Sciatic nerve (tissue), 2 donors: ENCODE results near the gene GGT6. TPM values are rescaled to one million over a fixed set of nuclear protein-coding genes. Genes with fewer than 3 reads are reported as not detected.
"Not testable (repeated sequence)": the region's sequence is repeated elsewhere in the genome, so short reads cannot be mapped to it uniquely, and the experiment has no call there.

Source experiments
- ATAC-seq: fragments of 200-7000 bp; cut with Tn5 transposase; one replicate; pipeline ENCODE4 v1.9.1; 2020; ENCODE audit warnings: mild to moderate bottlenecking, moderate library complexity
- DNase-seq: peaks from one replicate; pipeline ENCODE4 v3.0.0-alpha.2; 2020; ENCODE audit warnings: low spot score
- intact Hi-C: fragments of 100-400 bp; cut with DNase I; formaldehyde crosslinking; loops from one replicate; pipeline ENCODE4 v1.14.2; 2022
- total RNA-seq: library from RNA; stranded (reverse); fragmentation: NEBNext Ultra II Directional; extraction: Animal tissue kit (Norgen Biotek cat#: 25700); gene quantifications from one replicate; pipeline ENCODE4 v1.2.1, GENCODE V29; 2021
- donor health status: DM: no; HTN: no; CAD: no.
- donor health status: DM: no; HTN: no; CAD: no.

GGT6 gene
- total RNA-seq, 1 donor from 2014 or later = not detected

DNA sequence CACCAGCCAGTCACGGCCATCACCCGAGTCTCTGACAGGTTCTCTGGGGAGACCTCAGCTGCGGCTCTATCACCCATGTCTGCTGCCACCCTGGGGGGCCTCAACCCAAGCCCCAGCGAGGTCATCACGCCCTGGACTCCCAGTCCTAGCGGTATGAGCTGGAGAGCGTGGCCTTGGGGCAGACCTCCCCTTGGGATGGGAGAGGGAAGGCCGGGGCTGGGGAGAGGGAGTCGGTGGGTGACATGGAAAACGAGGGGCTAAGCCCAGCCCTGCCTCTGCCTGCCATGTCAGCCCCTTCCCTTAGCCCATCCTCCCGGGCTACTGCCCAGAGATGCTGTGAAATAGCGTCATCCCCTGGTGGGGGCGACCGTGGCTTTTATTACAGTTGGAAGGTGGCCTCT lies 32.6 kb upstream of the GGT6 start:
- ATAC-seq (no peak), DNase-seq (no peak)
- intact Hi-C loops = no loop called here

DNA sequence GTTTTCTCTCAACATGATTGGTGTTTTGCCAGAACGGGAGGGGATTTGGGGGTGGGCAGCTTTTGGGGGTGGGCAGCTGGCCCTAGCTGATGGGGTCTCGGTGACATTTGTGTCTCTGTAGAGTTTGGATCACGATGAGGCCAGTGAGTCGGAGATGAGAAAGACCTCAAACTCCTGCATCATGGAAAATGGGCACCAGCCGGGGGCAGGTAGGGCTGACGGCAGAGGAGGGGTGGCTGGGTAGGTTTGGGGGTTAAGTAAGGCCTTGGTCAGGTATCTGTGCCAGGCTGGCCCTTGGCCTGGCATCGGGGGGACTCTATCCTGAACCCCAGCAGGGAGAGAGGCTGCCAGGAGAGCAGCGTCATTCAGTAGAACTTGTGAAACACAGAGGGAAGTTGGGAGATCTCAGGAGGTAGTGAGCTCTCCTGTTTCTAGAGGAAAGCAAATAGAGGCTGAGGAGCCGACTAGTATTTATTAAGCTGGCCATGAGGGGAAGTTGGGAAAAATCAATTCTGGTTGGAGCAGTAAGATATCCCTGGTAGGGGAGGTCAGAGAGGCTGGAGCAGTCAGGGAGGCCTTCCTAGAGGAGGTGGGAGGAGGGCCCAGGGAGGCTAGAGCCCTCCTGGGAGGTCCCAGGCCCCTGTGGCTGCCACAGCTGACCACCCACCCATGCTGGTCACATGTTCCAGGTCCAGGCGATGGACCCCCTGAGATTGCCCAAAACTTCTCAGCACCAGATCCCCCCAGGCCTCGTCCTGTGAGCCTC lies 32.0 kb upstream of the GGT6 start:
- DNase-seq = no peak

DNA sequence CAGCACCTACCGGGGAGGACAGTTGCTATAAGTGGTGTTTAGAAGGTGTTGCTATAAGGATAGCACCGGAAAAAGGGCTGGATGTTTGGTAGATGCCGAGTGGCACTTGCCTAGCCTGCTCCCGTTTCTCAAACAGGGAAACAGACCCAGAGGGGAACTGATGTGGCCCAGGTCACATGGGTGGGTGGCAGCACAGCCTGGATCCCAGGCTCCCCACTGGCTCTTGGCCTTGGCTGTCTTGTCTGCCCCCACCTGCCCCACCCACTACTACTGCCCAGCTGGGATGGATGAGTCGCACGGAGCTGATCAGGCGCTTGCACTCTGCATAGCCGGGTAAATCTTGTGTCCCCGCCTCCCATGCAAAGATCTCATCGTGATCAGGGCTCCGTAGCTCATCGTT lies 31.2 kb upstream of the GGT6 start:
- intact Hi-C loops = no loop called here

More for the DNA sequence above, 32.0 kb upstream of the GGT6 start:
- ATAC-seq = no peak
- intact Hi-C loops = no loop called here

DNA sequence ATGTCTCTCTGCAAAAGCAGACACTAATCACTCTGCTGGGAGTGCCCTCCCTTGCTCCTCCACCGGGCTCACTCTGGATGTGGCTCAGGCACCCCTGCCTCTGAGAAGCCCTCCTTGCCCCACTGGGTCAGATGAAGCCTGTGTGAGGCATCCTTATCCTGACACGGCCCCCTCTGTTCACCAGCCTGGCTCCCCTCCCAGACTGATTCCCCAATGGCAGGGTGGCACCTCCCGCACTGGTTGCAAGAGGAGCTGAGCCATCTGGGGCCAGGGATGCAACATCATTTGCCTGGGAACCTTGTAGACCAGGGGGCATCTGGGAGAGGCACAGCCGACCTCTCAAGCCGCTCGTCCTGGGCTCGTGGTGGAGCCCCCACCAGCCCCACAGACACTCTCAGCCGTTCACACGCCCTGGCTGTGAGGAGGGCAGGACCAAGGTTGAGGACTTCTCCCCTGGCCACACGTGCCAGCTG lies 30.6 kb upstream of the GGT6 start:
- ATAC-seq (no peak), DNase-seq (no peak)
- intact Hi-C loops = no loop called here

More for the DNA sequence above, 31.2 kb upstream of the GGT6 start:
- DNase-seq = no peak
- ATAC-seq = no peak

DNA sequence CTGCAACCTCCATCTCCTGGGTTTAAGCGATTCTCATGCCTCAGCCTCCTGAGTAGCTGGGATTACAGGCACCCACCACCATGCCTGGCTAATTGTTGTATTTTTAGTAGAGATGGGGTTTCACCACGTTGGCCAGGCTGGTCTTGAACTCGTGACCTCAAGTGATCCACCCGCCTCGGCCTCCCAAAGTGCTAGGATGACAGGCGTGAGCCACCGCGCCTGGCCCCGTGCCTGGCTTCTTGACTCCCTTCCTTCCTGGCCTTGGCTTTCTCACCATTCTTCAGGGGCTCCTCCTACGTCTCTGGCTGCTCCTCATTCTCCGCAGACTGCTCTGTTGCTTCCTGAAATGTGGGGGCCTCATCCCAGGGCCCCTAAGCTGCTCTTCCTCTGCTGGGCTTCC lies 29.7 kb upstream of the GGT6 start:
- intact Hi-C loops, DNase-seq, ATAC-seq: not testable (repeated sequence)

DNA sequence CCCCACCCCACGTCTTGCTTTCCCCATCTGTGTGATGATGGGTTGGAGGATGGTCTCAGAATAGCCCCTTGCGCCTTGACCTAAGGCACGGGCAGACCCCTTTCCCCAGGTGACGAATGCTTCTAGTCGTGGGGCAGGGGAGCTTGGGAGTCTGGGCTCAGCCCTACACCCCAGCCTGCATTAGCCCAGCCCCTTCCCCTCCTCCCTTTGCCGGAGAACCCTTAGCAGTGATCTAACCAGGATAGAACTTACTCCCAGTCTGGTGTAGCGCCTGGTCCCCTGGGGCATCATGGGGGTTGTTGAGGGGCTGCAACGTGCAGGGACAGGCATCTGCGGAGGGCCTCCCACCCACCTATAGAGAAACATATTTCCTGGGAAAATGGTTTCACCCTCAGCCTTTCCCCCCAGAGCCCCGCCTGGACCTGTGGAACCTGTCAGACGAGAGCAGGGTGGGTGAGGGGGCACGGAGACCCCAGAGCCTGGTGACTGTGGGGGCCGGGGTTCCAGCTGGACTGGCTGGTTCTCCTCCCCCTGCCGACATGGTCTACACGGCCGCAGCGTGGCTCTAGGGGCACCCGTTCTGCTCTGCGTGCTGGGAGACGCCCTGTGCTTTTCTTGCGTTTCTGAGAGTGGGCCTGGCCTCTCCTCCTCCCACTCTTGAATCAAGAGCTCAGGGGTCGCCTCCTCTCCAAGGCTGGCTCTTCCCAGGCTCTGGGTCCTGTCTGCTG lies 28.7 kb upstream of the GGT6 start:
- ATAC-seq (no peak), DNase-seq (no peak)
- intact Hi-C loops = no loop called here

DNA sequence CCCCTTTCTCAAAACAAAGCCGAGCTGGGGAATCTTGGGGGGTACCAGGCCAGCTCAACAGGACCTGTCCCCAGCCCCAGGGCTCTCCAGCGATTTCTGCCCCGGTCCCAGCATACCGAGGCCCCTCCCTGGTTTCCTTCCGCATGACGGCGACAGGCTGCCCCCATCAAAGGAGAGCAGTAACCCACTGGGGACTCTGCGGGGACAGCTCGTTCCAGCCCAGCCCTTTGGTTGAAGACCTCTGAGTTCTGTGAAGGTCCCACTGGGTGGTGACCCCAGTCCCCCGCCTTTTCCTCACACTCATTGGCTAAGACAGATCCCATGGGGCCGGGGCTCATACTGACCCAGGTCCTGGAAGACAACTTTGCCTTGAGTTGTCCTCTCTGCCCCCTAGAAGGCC lies 28.0 kb upstream of the GGT6 start:
- ATAC-seq = no peak
- intact Hi-C loops = no loop called here
- no peak for DNase-seq

DNA sequence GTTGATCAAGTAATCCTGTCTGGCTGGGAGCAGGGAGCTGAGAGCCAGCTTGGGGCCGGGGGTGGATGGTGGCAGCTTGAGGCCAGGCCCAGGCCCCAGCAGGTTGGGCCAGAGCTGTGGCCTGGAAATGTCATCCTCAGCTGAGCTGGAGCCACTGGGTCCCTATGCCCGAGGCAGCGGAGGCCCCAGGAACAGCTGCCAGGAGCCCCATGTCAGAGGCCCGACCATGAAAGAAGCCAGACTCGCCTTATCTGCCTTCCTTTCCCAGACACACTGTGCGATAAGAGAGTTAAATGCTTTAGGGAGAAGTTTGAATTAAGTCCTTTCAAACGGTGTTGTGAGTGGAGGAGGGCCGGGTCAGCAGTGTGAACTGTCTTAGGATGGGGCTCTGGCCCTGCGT lies 27.4 kb upstream of the GGT6 start:
- ATAC-seq = no peak
- intact Hi-C loops = no loop called here
- DNase-seq = no peak

DNA sequence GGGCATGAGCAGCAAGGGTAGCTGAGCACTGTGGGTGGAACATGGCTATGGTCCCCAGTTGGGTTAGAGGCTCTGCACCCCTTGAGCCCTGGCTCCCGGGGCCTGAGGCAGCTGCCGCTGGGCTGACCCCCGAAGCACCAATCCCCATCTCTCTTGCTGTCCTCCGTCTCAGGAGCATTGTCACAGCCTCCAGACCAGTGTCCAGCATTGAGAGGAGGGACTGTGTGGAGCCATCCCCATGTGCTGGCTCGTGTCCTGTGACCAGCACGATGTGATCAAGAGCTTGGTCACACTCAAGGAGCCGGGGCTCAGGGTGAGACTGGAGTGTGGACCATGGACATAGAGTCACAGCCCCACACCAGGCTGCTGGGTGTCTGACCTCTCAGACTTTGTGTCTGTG lies 26.8 kb upstream of the GGT6 start:
- intact Hi-C loops = no loop called here
- DNase-seq (no peak), ATAC-seq (no peak)

DNA sequence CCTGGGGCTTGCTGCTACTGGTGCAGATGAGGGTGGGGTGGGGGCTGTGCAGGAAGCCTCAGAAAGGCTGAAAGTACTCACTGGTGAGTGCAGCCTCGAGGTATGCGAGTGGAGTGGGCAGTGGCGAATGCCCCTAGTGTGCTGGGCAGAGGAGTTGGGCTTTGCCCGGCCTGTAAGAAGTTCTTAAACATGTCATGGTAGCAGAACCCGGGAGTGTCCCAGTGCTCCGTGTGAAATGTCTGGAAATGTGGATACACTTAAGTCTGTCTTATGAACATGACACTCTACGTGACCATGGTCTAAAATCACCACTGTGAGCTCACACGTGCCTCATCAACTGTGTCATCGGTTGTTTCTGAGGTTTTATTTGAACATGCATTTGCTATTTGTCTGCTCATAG lies 25.7 kb upstream of the GGT6 start:
- no peak for ATAC-seq
- intact Hi-C loops = no loop called here
- DNase-seq = no peak

DNA sequence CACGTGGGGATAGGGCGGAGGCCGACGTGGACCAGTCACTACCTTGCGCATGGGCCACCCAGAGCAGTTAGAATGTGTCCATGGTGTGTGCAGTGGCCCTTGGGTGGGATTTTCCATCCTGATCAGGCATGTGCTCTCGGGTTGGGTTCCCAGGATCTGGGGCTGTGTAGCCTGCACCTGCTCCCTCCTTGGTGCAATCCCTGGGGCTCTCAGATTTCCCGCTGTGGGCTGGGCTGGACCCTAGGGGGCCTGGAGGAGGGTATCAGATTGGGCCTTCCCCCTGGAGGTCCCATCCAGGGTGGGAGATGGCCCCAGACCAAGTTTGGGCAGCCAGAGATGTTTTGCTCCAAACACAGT lies 25.2 kb upstream of the GGT6 start:
- intact Hi-C loops = no loop called here
- DNase-seq = no peak

DNA sequence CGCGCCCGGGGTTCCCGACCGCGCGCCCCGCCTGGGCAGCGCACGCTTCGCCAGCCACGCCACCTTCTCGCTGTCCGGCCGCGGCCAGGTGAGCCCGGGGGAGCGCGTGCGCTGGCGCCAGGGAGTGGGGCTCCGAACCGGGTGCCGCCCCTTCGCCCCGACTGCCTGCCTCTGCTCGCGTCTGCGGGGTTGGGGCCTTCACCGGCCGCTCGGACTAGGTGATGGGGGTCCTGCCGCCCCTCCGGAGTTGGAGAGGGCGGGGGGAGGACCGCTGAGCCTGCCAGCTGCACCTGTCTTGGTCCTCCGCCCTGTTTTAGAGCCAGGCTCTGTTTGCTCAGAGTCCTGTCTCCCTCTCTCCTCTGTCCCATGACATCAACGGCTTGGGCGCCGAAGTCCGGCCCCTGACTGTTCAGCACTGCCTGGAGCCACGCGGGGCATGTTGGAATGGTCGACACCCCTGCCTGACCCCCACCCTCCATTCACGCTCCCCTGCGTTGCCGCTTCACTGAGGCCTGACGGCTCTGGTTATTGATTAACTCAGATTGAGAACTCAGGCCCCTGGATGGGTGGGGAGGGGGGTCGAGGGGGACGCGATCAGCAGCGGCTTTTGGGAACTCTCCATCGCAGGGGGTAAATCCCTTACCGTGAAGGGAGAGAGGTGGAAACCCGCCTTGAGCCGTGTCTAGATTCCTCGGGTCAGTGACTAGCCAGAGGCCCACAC lies 24.7 kb upstream of the GGT6 start:
- no peak for ATAC-seq
- no peak for DNase-seq
- intact Hi-C loops = no loop called here

More for the DNA sequence above, 25.2 kb upstream of the GGT6 start:
- no peak for ATAC-seq

DNA sequence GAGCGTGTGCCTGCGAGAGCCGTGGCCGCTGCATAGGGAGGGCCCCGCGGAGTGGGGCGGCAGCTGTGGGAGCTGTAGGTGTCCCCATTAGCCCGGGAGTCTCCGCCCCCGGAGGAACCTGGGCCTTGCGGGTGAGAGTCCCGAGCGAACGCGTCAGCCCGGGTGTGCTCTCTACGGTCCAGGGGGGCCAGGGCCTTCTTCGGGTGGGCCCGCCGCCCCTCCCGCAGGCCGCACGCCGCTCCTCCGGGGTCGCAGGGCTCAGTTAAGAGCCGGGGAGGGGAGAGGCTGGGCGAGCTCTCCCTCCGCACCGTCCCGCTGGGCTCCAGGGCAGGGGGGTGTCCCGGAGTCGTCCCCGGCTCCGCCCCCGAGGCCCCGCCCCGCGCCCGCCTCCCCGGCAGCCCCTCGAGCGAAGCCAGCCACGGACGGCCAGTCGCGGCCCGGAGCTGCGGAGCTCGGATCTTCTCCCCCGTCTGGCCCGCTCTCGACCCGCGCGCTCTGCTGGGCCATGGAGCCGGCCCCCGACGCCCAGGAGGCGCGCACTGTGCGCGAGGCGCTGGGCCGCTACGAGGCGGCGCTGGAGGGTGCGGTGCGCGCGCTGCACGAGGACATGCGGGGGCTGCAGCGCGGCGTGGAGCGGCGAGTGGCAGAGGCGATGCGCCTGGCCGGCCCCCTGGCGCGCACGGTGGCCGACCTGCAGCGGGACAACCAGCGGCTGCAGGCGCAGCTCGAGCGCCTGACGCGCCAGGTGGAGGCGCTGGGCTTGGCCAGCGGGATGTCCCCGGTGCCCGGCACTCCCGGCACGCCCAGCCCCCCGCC lies 23.9 kb upstream of the GGT6 start, which contains the start of gene SMTNL2:
SMTNL2 (plus strand) TSS at position 429 of the 816 bp plus-strand sequence; CDS start at position 506, 77 bp downstream.
- DNase-seq = no peak
- peak; percentile 13 for ATAC-seq
- intact Hi-C loops = no loop called here

DNA sequence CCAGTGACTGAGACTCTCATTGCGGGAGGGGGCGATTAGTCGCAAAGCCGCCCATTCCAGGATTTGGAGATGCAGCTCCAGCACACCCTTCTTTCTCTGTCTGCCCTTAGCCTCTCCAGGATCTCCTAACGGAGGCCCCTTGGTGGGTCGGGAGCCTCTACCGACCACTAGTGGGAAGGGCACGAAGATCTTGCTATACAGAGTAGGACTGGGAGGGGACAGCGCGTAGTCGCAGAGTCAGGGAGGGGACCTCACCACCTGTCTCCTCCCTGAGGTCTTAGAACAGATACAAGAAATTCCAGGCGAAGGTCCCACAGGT lies 23.4 kb upstream of the GGT6 start:
- no peak for DNase-seq
- intact Hi-C loops = no loop called here
- peak; percentile 33 for ATAC-seq

DNA sequence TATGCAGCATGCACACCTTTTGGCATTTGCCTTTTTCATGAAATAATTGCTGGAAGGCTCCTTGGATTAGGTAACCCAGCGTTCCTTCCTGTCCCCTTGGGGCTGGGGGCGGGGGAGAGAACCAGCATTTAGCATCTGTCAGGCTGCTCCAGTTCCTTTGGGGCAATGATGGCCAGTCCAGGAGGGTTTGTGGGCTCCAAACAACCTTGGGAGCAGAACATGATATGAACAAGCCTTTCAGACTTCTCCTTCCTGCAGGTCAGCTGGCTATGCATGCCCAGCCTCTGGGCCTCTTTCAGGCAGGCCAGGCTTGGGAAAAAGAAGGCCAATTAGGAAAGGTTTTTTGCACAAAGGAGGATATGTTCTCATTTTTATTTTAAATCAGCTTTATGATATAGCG lies 22.8 kb upstream of the GGT6 start:
- DNase-seq = no peak
- ATAC-seq = no peak
- intact Hi-C loops = no loop called here

DNA sequence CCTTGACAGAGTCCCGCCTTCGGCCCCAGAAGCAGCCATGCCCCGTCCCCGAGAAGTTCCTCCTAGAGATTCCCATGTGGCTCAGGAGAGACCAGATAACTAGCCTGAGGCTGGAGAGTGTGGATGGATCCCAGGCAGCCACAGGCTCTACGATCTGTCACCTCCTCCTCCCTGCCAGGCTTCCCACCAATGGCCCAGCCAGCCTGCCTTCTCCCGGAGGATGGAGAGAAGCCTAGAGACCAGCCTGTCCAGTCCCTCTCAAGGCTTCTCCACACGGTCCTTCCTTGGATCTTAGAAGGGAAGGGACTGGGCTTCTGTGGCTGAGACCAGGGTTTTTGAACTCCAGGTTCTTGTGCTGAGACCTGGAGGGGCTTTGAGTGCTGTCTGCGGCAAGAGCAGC lies 22.3 kb upstream of the GGT6 start:
- DNase-seq = no peak
- ATAC-seq = no peak
- intact Hi-C loops = no loop called here

DNA sequence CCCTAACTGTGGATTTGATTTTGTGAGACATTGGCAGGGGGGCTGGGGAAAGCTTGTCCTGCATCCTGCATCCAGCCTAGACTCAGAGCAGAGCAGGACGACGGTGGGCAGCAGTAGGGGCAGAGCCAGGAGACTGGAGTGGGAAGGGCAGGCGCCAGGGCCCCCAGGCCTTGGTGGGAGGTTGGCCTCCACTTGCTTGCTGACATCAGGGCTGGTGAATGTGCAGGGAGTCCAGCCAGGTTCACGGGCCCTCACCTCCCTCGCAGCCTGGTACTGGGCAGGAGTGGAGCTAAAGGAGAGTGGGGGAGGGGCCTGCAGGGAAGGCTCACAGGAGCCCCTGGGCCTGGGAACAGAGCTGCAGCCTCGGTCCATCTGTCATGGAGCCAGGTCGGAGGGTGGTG lies 21.7 kb upstream of the GGT6 start:
- DNase-seq (no peak), ATAC-seq (no peak)
- intact Hi-C loops = no loop called here

DNA sequence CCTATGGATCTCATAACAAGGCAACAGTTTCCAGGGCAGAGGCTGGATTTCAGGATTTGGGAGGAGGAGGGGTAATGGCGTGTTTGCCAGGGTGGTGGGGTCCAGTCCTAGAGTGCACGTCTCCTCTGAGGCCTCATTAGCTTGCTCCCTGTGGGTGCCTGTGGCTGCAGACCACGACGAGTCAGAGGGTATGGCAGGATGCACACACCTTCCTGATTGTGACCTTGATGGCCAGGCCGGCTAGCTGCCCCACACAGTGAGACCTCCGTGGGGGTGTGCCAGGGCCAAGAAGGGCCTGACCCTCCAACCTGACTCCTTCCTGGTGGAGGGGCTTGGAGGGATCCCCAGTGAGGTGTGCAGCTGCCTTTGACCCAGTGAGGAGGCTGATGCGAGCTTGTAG lies 19.9 kb upstream of the GGT6 start:
- intact Hi-C loops = no loop called here
- DNase-seq = no peak
- ATAC-seq = no peak

DNA sequence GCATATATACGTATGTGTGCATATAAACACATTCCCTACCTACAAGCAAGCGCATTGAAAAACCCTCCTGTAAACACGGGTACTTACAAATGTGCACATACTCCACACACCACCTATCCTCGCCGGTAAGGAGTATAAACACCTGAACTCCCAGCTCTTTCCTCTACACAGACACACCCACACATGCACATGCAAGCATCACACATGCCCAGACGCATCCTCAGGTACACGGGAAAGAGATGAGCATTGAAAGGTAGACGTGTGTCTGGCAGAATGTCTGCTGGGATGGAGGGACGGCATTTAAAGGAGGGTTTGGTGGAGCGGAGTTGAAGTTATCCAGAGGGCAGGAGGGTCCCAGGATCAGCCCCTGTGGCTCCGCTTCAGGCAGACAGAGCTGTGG lies 19.3 kb upstream of the GGT6 start:
- ATAC-seq (no peak), DNase-seq (no peak)
- intact Hi-C loops = no loop called here
